ENCODE data around the gene CLIP1. TPM values are rescaled to one million over a fixed set of nuclear protein-coding genes. Genes with fewer than 3 reads are reported as not detected.

Gene CLIP1
- total and polyA plus RNA-seq, 12 donors, result 36.3 to 135 (median 97.9) TPM

- Histone ChIP-seq H3K27ac (no peak overlapping the region), H3K4me3 (no peak overlapping the region), H3K9me3 (peaks cover 0 to 8% (median 0%) of the 10 kb centered on the region in 11 donors), H3K27me3 (no peaks in the 10 kb centered on the region), H3K36me3 (peaks cover 0 to 96% (median 28%) of the 10 kb centered on the region in 9 donors), H3K4me1 (peaks cover 0 to 3% (median 2%) of the 10 kb centered on the region in 9 donors)
- 93 to 96% methylated on average over 2 of the region's 2 CpGs for WGBS, 2 donors
- intact Hi-C loops (cut with DNase I), result no loop called here
- ATAC-seq, result no peak
- no peak for DNase-seq
- TF ChIP-seq CTCF (IDR thresholded peaks at IDR 0.05), result no peak
Measured at GRCh38 chr12:122345042-122345441, 77.4 kb downstream of the CLIP1 start.

GRCh38 chr12:122336015-122336946, 86.2 kb downstream of the CLIP1 start:
- DNase-seq, result peak in 1 of 2 donors; percentile 35
- intact Hi-C loops (cut with DNase I), result loop anchor here in 2 of 10 donors (5.0 to 10.0 kb wide), 2 partner anchors 129 to 136 kb away; no protein-coding TSS in a partner anchor
- peak; percentile 38 to 66 (median 62) for TF ChIP-seq CTCF (IDR thresholded peaks at IDR 0.05)
- Histone ChIP-seq H3K36me3 (peaks cover 0 to 100% (median 61%) of the 10 kb centered on the region in 9 donors), H3K27me3 (no peaks in the 10 kb centered on the region), H3K4me1 (no peaks in the 10 kb centered on the region), H3K27ac (no peak overlapping the region), H3K9me3 (no peaks in the 10 kb centered on the region), H3K4me3 (no peak overlapping the region)
- 88 to 90% methylated on average over 8 of the region's 8 CpGs for WGBS, 2 donors
- ATAC-seq, result no peak

GRCh38 chr12:122333142-122334087, 89.1 kb downstream of the CLIP1 start:
- TF ChIP-seq CTCF (IDR thresholded peaks at IDR 0.05), result no peak
- intact Hi-C loops (cut with DNase I), result loop anchor here in 1 of 10 donors (10.0 kb wide), 1 partner anchor 131 kb away; no protein-coding TSS in a partner anchor
- Histone ChIP-seq H3K4me3 (no peak overlapping the region), H3K4me1 (no peaks in the 10 kb centered on the region), H3K27me3 (no peaks in the 10 kb centered on the region), H3K27ac (no peak overlapping the region), H3K36me3 (peaks cover 0 to 99% (median 52%) of the 10 kb centered on the region in 9 donors), H3K9me3 (no peaks in the 10 kb centered on the region)
- ATAC-seq (peak in 1 of 8 donors; percentile 45), DNase-seq (no peak)
- 86 to 89% methylated on average over 14 of the region's 14 CpGs for WGBS, 2 donors

Measured in heart right ventricle (tissue), 16 donors.